ENCODE data around the gene PEX7.

- TF ChIP-seq CTCF (conservative IDR thresholded peaks at IDR 0.05 in 1 of 2, IDR thresholded peaks at IDR 0.05 in 1 of 2; ENCODE audit: extremely low read depth in 1 of 2, insufficient read depth in 1 of 2, low read depth in 1 of 2, low read length in 2 of 2) (no peak), EZH2 (IDR thresholded peaks at IDR 0.05; ENCODE audit: borderline replicate concordance, low read length) (peak; percentile 31)
Observed at GRCh38 chr6:136922685-136923006, 100.3 kb downstream of the PEX7 start.

Measured in mammary epithelial cell (primary cell).